Effector memory CD4-positive, alpha-beta T cell (primary cell): ENCODE measurements around the gene MMP20.
A peak's percentile ranks its signal among the peaks of the same experiment; 100 is the strongest.

Source experiments
- DNase-seq, 3 donors: peaks; one replicate each; pipeline ENCODE4 v3.0.0-alpha.2; 2020
- H3K27ac ChIP-seq: 2 replicates; pipeline ENCODE4 v1.7.0; 2013; ENCODE audit warnings: mild to moderate bottlenecking, low read length, moderate library complexity; ENCODE audit not compliant: insufficient read depth, poor library complexity, severe bottlenecking
- H3K27me3 ChIP-seq: replicated peaks from 2 replicates; pipeline ENCODE4 v1.7.0; 2013; ENCODE audit warnings: mild to moderate bottlenecking, low read length; ENCODE audit not compliant: insufficient read depth, control insufficient read depth, poor library complexity, severe bottlenecking
- H3K36me3 ChIP-seq: 2 replicates; pipeline ENCODE4 v1.7.0; 2013; ENCODE audit warnings: mild to moderate bottlenecking, low read length, moderate library complexity; ENCODE audit not compliant: control insufficient read depth, insufficient read depth
- H3K4me1 ChIP-seq: 2 replicates; pipeline ENCODE4 v1.7.0; 2013; ENCODE audit warnings: low read length, mild to moderate bottlenecking; ENCODE audit not compliant: control insufficient read depth, insufficient read depth, poor library complexity, severe bottlenecking
- H3K4me3 ChIP-seq: 2 replicates; pipeline ENCODE4 v1.7.0; 2013; ENCODE audit warnings: low read length, low read depth, mild to moderate bottlenecking; ENCODE audit not compliant: insufficient read depth, poor library complexity, severe bottlenecking
- H3K9me3 ChIP-seq: 2 replicates; pipeline ENCODE4 v1.7.0; 2013; ENCODE audit warnings: mild to moderate bottlenecking, low read length, moderate library complexity; ENCODE audit not compliant: control insufficient read depth
- total RNA-seq, 3 donors: gene quantifications; one replicate each; lab custom pipeline; 2026; lab: John Stamatoyannopoulos, UW

Gene MMP20, protein sequence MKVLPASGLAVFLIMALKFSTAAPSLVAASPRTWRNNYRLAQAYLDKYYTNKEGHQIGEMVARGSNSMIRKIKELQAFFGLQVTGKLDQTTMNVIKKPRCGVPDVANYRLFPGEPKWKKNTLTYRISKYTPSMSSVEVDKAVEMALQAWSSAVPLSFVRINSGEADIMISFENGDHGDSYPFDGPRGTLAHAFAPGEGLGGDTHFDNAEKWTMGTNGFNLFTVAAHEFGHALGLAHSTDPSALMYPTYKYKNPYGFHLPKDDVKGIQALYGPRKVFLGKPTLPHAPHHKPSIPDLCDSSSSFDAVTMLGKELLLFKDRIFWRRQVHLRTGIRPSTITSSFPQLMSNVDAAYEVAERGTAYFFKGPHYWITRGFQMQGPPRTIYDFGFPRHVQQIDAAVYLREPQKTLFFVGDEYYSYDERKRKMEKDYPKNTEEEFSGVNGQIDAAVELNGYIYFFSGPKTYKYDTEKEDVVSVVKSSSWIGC
- total RNA-seq = 0 reads per million in 3 donors

DNA sequence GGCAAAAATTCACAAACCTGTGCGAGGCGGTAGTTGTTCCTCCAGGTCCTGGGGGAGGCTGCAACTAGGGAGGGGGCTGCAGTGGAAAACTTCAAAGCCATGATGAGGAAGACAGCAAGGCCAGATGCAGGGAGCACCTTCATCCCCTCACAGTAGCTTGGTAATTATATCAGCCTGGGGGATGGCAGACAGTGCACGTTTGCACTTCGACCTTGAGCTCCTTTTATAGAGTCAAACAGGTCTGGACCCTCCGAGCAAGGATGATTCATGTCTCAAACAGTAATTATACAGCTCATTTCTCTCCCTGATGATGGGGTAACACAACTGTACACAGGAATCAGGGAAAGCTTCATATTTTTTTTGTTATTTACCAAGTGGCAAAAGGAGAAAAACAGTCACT, at the start of gene MMP20:
Gene MMP20, minus strand, starts transcription at position 156 of the 400 bp plus-strand sequence. Its CDS starts 13 bp downstream, at position 143.
- H3K4me3 ChIP-seq = no peak within 1 kb of the TSS
- no peak within 1 kb of the TSS for H3K27ac ChIP-seq
- no peak for DNase-seq
- H3K9me3 ChIP-seq = no peaks in the 10 kb centered on the region
- no peaks in the 10 kb centered on the region for H3K4me1 ChIP-seq
- H3K36me3 ChIP-seq = no peaks in the 10 kb centered on the region
- H3K27me3 ChIP-seq = no peaks in the 10 kb centered on the region

DNA sequence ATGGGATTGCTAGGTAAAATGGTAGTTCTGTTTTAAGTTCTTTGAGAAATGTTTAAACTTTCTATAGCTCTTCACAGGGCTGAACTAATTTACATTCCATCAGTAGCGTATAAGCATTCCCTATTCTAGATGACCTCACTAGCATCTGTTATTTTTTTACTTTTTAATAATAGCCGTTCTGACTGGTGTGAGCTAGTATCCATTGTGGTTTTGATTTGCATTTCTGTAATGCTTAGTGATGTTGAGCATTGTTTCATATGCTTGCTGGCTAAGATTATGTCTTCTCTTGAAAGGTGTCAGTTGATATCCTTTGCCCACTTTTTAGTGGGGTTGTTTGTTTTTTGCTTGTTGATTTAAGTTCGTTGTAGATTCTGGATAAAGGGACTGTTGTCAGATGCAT, 44.5 kb upstream of the MMP20 start:
- Histone ChIP-seq H3K4me3 (no peak overlapping the region), H3K27ac (no peak overlapping the region), H3K9me3 (no peaks in the 10 kb centered on the region), H3K4me1 (no peaks in the 10 kb centered on the region), H3K27me3 (no peaks in the 10 kb centered on the region), H3K36me3 (no peaks in the 10 kb centered on the region)
- no peak for DNase-seq

DNA sequence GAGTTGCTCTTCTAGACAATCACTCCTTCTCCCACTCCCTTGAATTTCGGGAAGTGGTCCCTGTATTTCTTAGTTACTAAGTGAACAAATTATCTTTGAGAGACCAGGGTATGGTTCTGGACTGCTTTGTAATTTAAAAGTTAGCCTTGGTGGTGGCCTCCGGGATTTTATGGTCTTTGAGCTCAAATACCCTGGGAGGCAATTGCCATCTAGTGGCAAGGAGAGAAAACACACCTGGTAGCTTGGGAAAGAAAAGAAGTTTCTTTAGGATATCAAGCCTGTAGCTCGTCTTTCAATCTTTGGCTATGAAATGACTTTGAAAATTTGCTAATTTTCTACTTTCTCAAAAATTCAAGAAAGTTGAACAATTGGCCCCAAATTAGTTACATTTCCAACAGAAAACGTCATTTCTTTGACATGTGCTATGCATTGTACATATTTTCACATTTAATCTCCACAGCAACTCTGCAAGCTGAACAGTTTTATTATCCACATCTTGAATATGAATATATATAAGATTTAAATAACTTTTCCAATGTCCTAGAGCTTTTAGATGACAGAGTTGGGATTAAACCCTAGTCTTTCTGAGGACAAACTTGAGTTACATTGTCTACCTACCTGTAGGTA, 41.3 kb upstream of the MMP20 start:
- no peaks in the 10 kb centered on the region for H3K9me3 ChIP-seq
- no peaks in the 10 kb centered on the region for H3K27me3 ChIP-seq
- no peak overlapping the region for H3K27ac ChIP-seq
- DNase-seq = peak in 1 of 3 donors; percentile 3
- no peak overlapping the region for H3K4me3 ChIP-seq
- H3K4me1 ChIP-seq = no peaks in the 10 kb centered on the region
- H3K36me3 ChIP-seq = no peaks in the 10 kb centered on the region

DNA sequence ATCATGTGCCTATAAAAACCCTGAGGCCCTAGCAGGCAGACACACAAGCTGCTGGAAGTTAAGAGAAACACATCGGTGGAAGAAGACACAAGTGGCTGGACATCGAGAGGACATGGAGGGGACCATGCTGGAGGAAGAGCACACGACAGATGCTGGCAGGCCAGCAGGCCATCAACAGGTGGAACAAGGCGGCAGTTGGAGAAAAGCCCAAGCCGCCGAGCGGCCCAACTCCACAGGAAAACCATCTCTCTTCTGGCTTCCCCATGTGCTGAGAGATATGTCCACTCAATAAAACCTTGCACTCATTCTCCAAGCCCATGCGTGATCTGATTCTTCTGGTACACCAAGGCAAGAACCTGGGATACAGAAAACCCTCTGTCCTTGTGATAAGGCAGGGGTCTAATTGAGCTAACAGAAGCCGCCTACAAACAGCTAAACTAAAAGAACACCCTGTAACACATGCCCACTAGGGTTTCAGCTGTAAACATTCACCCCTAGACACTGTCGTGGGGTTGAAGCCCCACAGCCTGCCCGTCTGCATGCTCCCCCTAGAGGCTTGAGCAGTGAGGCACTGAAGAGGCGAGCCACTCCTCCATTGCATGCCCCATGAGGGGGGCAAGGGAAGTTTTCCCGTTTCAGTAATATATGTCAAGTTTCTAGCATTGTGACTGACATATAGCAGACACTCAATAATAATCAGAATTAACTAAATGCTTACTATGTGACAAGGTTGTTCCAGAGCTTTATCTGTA, 39.0 kb upstream of the MMP20 start:
- no peak for DNase-seq
- Histone ChIP-seq H3K4me1 (no peaks in the 10 kb centered on the region), H3K27ac (no peak overlapping the region), H3K9me3 (no peaks in the 10 kb centered on the region), H3K36me3 (no peaks in the 10 kb centered on the region), H3K27me3 (no peaks in the 10 kb centered on the region), H3K4me3 (no peak overlapping the region)

DNA sequence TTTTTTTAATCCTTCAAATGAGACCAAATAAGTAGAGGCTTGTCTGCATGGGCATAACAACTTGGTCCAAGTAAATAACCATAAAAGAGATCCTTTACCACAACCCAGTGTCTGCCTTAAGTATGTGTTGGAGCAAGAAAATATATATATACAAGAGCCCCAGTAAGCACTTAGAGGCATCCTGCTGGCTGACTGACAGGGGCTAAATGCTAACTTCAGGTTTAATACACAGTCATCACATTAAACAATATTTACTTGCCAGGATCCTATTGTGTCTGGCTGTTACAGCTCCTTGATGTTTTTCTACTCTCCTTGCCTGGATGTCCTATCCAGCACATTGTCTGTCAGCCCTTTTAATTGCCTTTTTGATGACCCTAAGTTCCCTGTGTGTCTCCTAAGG, 37.5 kb upstream of the MMP20 start:
- no peak overlapping the region for H3K4me3 ChIP-seq
- no peak for DNase-seq
- no peaks in the 10 kb centered on the region for H3K4me1 ChIP-seq
- H3K9me3 ChIP-seq = no peaks in the 10 kb centered on the region
- H3K27me3 ChIP-seq = no peaks in the 10 kb centered on the region
- no peaks in the 10 kb centered on the region for H3K36me3 ChIP-seq
- H3K27ac ChIP-seq = no peak overlapping the region

DNA sequence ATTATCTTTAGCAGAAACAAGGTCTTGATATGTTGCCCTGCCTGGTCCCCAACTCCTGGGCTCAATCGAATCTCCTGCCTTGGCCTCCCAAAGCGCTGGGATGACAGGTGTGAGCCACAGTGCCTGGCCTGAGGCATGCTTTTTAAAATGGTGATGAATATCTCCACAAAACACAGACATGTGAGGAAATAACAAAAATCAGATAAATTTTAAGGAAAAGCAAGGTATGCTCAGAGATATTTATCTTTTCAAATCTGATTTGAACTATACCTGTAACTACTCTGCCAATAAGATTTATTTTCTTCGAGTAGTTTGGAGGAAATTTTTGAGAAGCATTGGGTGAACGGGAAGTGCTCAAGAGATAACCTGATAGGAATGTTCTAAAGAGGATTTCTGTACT, 35.9 kb upstream of the MMP20 start:
- H3K4me1 ChIP-seq = no peaks in the 10 kb centered on the region
- DNase-seq = no peak
- H3K27me3 ChIP-seq = peaks cover 4% of the 10 kb centered on the region
- H3K27ac ChIP-seq = no peak overlapping the region
- H3K4me3 ChIP-seq = no peak overlapping the region
- no peaks in the 10 kb centered on the region for H3K36me3 ChIP-seq
- H3K9me3 ChIP-seq = no peaks in the 10 kb centered on the region

DNA sequence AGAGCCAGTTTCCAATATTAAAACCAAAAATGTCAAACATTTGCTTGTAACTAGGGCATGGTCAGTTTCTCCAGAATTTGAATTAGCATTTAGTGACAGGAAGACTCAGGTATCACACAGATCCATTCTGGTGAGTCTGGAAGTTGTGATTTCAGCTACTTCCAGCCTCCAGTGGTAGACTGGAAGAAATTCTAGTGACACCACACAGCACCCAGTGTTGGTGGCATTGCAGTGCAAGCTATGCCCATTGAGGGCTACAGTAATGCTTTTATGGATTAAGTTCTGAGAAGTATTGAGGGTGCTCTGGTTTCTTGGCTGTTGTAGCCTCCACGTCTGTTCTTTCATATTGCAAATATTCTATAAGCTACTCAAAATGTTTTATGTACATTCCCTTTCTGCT, 31.4 kb upstream of the MMP20 start:
- Histone ChIP-seq H3K9me3 (no peaks in the 10 kb centered on the region), H3K4me1 (no peaks in the 10 kb centered on the region), H3K36me3 (no peaks in the 10 kb centered on the region), H3K4me3 (no peak overlapping the region), H3K27me3 (peaks cover 4% of the 10 kb centered on the region), H3K27ac (no peak overlapping the region)
- DNase-seq = no peak

DNA sequence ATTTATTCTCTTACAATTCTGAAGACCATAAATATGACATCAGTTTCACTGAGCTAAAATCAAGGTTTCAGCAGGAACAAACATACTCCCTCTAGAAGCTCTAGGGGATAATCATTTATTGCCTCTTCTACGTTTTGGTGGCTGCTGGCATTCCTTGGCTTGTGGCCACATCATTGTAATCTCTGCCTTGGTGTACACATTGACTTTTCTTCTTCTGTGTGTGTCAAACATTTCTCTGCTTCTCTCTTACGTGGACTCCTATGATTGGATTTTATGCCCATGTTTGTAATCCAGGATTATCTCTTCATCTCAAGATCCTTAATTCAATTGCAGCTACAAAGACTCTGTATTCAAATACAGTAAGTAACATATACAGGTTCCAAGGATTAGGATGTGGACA, 30.4 kb upstream of the MMP20 start:
- Histone ChIP-seq H3K27me3 (peaks cover 4% of the 10 kb centered on the region), H3K4me3 (no peak overlapping the region), H3K36me3 (no peaks in the 10 kb centered on the region), H3K9me3 (no peaks in the 10 kb centered on the region), H3K4me1 (no peaks in the 10 kb centered on the region), H3K27ac (no peak overlapping the region)
- DNase-seq = no peak

DNA sequence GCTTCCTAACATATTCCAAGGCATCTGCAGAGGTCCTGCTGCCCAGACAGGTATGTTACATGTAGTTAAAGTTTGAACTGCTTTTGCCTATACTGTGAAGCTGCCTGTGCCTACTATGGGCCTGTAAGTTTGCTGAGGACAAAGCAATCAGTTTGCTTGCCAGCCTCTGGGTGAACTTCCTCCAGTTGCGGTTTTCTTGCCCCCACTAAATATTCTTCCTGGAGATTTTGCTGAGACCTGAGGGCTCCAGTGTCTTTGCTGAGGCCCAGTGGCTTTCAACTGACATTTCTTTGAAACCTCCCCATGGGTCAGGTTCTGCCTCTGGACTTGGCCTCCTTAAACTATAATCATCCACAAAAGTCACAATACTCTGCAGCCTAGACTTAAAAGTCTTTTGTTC, 29.6 kb upstream of the MMP20 start:
- H3K9me3 ChIP-seq = no peaks in the 10 kb centered on the region
- H3K4me1 ChIP-seq = no peaks in the 10 kb centered on the region
- H3K27me3 ChIP-seq = peaks cover 4% of the 10 kb centered on the region
- H3K4me3 ChIP-seq = no peak overlapping the region
- H3K27ac ChIP-seq = no peak overlapping the region
- DNase-seq = no peak
- H3K36me3 ChIP-seq = no peaks in the 10 kb centered on the region
